Keratinocyte (primary cell): ENCODE results near the gene PTCH2. TPM values are rescaled to one million over a fixed set of nuclear protein-coding genes. Genes with fewer than 3 reads are reported as not detected.

Experiments used
- DNase-seq: peaks from one replicate; pipeline ENCODE4 v3.0.0-alpha.2; 2011; ENCODE audit warnings: low read depth, missing footprints, low spot score
- FAIRE-seq: peaks from 2 replicates; lab custom pipeline; 2011; peaks lifted over from hg19 to GRCh38; lab: Jason Lieb, UNC
- H2AFZ ChIP-seq: 2 replicates; pipeline ENCODE4 v1.6.0; 2012; ENCODE audit warnings: low read length, control low read depth, inconsistent platforms; ENCODE audit not compliant: control insufficient read depth
- H3K27ac ChIP-seq: 2 replicates; pipeline ENCODE4 v1.5.1; 2011; ENCODE audit warnings: low read length; ENCODE audit not compliant: control insufficient read depth, insufficient read depth
- H3K27me3 ChIP-seq: 3 replicates; pipeline ENCODE4 v1.6.0; 2011; ENCODE audit warnings: low read length; ENCODE audit not compliant: control insufficient read depth, insufficient read depth; ENCODE audit errors: extremely low read depth
- H3K36me3 ChIP-seq, 2 experiments: 2 replicates in 1 of 2; 3 replicates in 1 of 2; pipeline ENCODE4 v1.5.1; 2011; ENCODE audit warnings: low read length in 2 of 2, mild to moderate bottlenecking in 1 of 2; ENCODE audit not compliant: control insufficient read depth in 2 of 2, insufficient read depth in 2 of 2; ENCODE audit errors: extremely low read depth in 1 of 2
- H3K4me1 ChIP-seq: 3 replicates; pipeline ENCODE4 v1.5.1; 2011; ENCODE audit warnings: low read length; ENCODE audit not compliant: control insufficient read depth, insufficient read depth; ENCODE audit errors: extremely low read depth
- H3K4me2 ChIP-seq: 3 replicates; pipeline ENCODE4 v1.6.0; 2011; ENCODE audit warnings: low read depth, low read length; ENCODE audit not compliant: control insufficient read depth, insufficient read depth; ENCODE audit errors: extremely low read depth
- H3K4me3 ChIP-seq, 3 experiments: fragments of 200-600 bp in 1 of 3; sonication (generic) in 1 of 3; 2 replicates in 2 of 3; 3 replicates in 1 of 3; pipeline ENCODE4 v1.5.1; 2011 to 2016; ENCODE audit warnings: low read length in 3 of 3, mild to moderate bottlenecking in 3 of 3, control low read depth in 2 of 3, inconsistent platforms in 1 of 3, low read depth in 1 of 3, mixed read lengths in 1 of 3, mixed run types in 1 of 3, moderate library complexity in 1 of 3; ENCODE audit not compliant: control insufficient read depth in 2 of 3, insufficient read depth in 2 of 3; ENCODE audit errors: extremely low read depth in 1 of 3
- H3K79me2 ChIP-seq: 2 replicates; pipeline ENCODE4 v1.6.0; 2012; ENCODE audit warnings: low read length; ENCODE audit not compliant: control insufficient read depth, insufficient read depth
- H3K9ac ChIP-seq: 3 replicates; pipeline ENCODE4 v1.6.0; 2011; ENCODE audit warnings: low read length; ENCODE audit not compliant: control insufficient read depth, insufficient read depth; ENCODE audit errors: extremely low read depth
- H3K9me1 ChIP-seq: 3 replicates; pipeline ENCODE4 v1.6.0; 2011; ENCODE audit warnings: low read length; ENCODE audit not compliant: control insufficient read depth, insufficient read depth; ENCODE audit errors: extremely low read depth
- H3K9me3 ChIP-seq: 2 replicates; pipeline ENCODE4 v1.5.1; 2012; ENCODE audit warnings: low read depth, low read length; ENCODE audit not compliant: control insufficient read depth
- H4K20me1 ChIP-seq: 3 replicates; pipeline ENCODE4 v1.6.0; 2011; ENCODE audit warnings: low read length; ENCODE audit not compliant: control insufficient read depth, insufficient read depth; ENCODE audit errors: extremely low read depth
- CTCF ChIP-seq, 3 experiments: IDR thresholded peaks in 1 of 3; conservative IDR thresholded peaks in 1 of 3; optimal IDR thresholded peaks in 1 of 3; 2 replicates in 2 of 3; 3 replicates in 1 of 3; pipeline versions ENCODE3 to v1.5.1; 2011; ENCODE audit warnings: low read length in 3 of 3, mild to moderate bottlenecking in 3 of 3, moderate library complexity in 2 of 3, control low read depth in 1 of 3, inconsistent platforms in 1 of 3; ENCODE audit not compliant: insufficient read depth in 2 of 3; ENCODE audit errors: extremely low read depth in 1 of 3
- EZH2 ChIP-seq: IDR thresholded peaks from one replicate; pipeline ENCODE4 v1.6.1; 2012; ENCODE audit warnings: inconsistent platforms, mild to moderate bottlenecking, low read length, moderate library complexity
- dilution Hi-C: fragments of 300-500 bp; cut with MboI; formaldehyde crosslinking; loops from one replicate; pipeline ENCODE4 v1.7.0; 2020; ENCODE audit warnings: low sequenced_read_pairs; ENCODE audit not compliant: extremely low pct_ligation_motif_present
- polyA plus RNA-seq, 5 experiments: library from polyadenylated mRNA; depleted of rRNA in 3 of 5; stranded (reverse) in 3 of 5; stranded (forward) in 1 of 5; unstranded in 1 of 5; fragments of >200 nt; gene quantifications; 1 replicate in 1 of 5; 2 replicates in 3 of 5; 3 replicates in 1 of 5; pipeline versions ENCODE4 v1.2.1 to v1.2.3, GENCODE V29; 2011 to 2012; ENCODE audit warnings: missing spikeins in 2 of 5, low read depth in 1 of 5, low replicate concordance in 1 of 5

The PTCH2 gene
- polyA plus RNA-seq, 1 donor (not counting 4 experiments of a cell fraction or from before 2014, with no cell fraction given) = 0.01 TPM

- Histone ChIP-seq H3K27me3 (no peaks in the 10 kb centered on the region), H3K9ac (no peak overlapping the region), H2AFZ (no peak overlapping the region), H3K27ac (no peak overlapping the region), H3K4me3 (no peak overlapping the region), H3K4me1 (no peaks in the 10 kb centered on the region), H3K9me1 (no peaks in the 10 kb centered on the region), H3K79me2 (no peaks in the 10 kb centered on the region), H4K20me1 (no peaks in the 10 kb centered on the region), H3K4me2 (no peak overlapping the region), H3K9me3 (no peaks in the 10 kb centered on the region), H3K36me3 (no peaks in the 10 kb centered on the region)
- DNase-seq (no peak), FAIRE-seq (no peak)
- TF ChIP-seq CTCF (optimal IDR thresholded peaks at IDR 0.05 in 1 of 3, IDR thresholded peaks at IDR 0.05 in 1 of 3, conservative IDR thresholded peaks at IDR 0.05 in 1 of 3; ENCODE audit: extremely low read depth in 1 of 3, insufficient read depth in 2 of 3, low read length in 3 of 3) (no peak), EZH2 (no peak)
- dilution Hi-C loops = no loop called here
Observed at GRCh38 chr1:44862829-44863401, 19.9 kb upstream of the PTCH2 start.

- H2AFZ ChIP-seq = no peak overlapping the region
- dilution Hi-C loops = no loop called here
Observed at GRCh38 chr1:44860891-44861425, 17.9 kb upstream of the PTCH2 start.

More at GRCh38 chr1:44860891-44861425, 17.9 kb upstream of the PTCH2 start:
- no peaks in the 10 kb centered on the region for H3K36me3 ChIP-seq
- no peaks in the 10 kb centered on the region for H3K9me3 ChIP-seq
- H3K27me3 ChIP-seq = no peaks in the 10 kb centered on the region
- H4K20me1 ChIP-seq = no peaks in the 10 kb centered on the region
- H3K79me2 ChIP-seq = no peaks in the 10 kb centered on the region
- FAIRE-seq (no peak), DNase-seq (no peak)
- H3K4me2 ChIP-seq = no peak overlapping the region
- no peak overlapping the region for H3K27ac ChIP-seq
- TF ChIP-seq EZH2 (no peak), CTCF (optimal IDR thresholded peaks at IDR 0.05 in 1 of 3, IDR thresholded peaks at IDR 0.05 in 1 of 3, conservative IDR thresholded peaks at IDR 0.05 in 1 of 3; ENCODE audit: extremely low read depth in 1 of 3, insufficient read depth in 2 of 3, low read length in 3 of 3) (no peak)
- H3K4me1 ChIP-seq = no peaks in the 10 kb centered on the region
- no peak overlapping the region for H3K4me3 ChIP-seq
- H3K9ac ChIP-seq = no peak overlapping the region
- no peaks in the 10 kb centered on the region for H3K9me1 ChIP-seq
